Stimulated activated CD4-positive, alpha-beta T cell treated with anti-CD3 and anti-CD28 coated beads, Interleukin-4, amount 100 ng/mL, for 48 hours (primary cell): Measurements from ENCODE around the gene CXCL12.

Source experiments
- DNase-seq, 2 donors: peaks; one replicate each; pipeline ENCODE4 v3.0.0-alpha.2; 2020; ENCODE audit warnings: low read depth in 2 of 2

The CXCL12 gene

GRCh38 chr10:44385026-44385695 lies at the start of gene CXCL12:
Gene CXCL12, minus strand, starts transcription at chr10:44385097. Its CDS starts 92 bp downstream, at chr10:44385005.
- DNase-seq = no peak

GRCh38 chr10:44427479-44427878 lies 42.6 kb upstream of the CXCL12 start:
- no peak for DNase-seq

DNA sequence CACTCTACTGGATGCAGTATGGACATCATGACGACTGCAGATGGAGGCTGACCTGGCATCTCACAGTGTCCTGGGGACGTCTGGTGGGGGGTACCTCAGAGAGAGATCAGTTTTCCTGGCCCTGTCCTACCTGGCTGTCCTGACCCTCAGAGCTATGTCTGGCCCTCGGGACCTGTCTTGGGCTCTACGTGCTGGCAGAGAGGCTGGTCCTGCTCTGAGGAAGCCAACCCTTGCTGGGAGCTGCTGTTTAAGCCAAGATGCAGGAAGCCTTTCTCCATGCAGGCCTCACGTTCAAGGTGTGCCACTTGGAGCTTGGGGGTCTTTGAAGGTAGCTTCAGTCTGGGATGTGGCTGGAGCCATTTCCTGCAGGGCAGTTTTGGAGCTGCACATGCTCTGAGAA lies 42.1 kb upstream of the CXCL12 start:
- DNase-seq = no peak

GRCh38 chr10:44426247-44427034 lies 41.5 kb upstream of the CXCL12 start:
- no peak for DNase-seq

- DNase-seq = no peak
Measured at GRCh38 chr10:44425466-44425865, 40.6 kb upstream of the CXCL12 start.

GRCh38 chr10:44424957-44425356 lies 40.1 kb upstream of the CXCL12 start:
- no peak for DNase-seq

DNA sequence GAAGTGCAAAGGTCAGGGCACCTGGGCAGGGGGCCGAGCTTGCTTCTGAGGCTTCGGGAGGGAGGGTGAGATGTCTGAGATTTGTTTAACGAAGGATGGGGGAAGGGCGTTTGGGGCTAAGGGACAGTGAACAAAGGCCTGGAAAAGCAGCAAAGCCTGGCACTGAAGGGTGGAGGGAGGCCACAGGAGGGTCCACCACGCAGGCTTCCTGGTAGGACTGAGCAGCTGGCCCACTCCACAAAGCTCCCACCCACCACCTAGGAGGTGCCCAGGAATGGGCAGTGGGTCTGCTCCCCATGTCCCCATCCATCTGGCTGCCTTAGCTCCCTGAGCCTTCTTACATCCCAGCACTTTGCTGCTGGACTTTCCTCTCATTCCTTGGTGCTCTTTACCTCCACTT lies 39.4 kb upstream of the CXCL12 start:
- DNase-seq = no peak

GRCh38 chr10:44422570-44423101 lies 37.7 kb upstream of the CXCL12 start:
- no peak for DNase-seq

DNA sequence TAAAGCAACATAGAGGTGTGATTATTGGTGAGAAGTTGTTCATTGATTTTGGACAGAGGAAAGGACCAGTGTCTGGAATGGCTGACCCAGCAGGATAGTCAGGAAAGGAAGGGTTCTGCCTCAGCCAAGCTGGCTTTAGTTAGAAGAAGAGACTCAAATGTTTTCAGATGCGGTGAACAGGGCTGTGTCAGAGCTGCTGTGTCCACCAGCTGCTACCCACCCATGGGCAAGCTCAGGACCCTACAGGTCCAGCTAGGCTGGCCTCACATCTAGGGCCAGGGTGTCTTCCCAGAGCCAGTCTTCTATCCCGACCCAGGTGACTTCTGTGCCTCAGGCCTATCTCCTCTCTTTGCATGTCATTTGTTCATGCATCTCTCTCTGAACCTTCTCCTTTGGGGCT lies 37.3 kb upstream of the CXCL12 start:
- no peak for DNase-seq

- no peak for DNase-seq
Measured at GRCh38 chr10:44419790-44420549, 35.1 kb upstream of the CXCL12 start.

DNA sequence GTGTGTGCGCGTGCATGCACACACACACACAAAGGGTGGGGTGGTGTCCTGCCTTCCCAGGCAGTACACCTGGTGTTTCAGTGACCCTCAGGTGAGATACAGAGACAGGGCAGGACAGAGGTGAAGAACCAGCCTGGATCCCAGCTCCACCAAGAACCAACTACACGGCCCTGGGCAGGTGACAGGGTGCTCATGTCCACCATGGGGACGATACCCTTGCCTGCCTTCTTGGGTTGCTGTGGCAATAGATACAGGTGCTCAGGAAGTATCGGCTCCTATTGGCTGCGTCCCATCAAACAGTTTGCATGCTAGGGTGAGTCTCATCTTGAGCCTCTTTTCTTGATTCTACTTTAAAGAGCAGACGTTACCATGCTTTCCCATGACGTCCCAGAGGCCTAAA lies 33.7 kb upstream of the CXCL12 start:
- DNase-seq = no peak

GRCh38 chr10:44417761-44418160 lies 32.9 kb upstream of the CXCL12 start:
- no peak for DNase-seq

DNA sequence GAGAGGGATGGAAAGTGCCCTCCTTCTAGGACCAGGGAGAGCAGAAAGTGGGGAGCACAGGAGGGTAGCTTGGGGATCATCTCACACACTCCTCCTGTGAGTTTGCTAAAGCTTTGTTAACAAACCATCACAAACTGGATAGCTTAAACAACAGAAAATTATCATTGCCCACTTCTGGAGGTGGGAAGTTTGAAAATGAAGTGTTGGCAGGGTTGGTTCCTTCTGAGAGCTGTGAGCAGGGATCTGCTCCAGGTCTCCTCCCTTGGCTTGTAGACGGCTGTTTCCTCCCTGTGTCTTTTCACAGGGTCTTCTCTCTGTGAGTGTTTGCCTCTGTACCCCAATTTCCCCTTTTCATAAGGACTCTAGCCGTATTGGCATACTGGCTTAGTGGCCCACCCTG lies 32.0 kb upstream of the CXCL12 start:
- DNase-seq = no peak

GRCh38 chr10:44416021-44416771 lies 31.3 kb upstream of the CXCL12 start:
- DNase-seq = no peak

- no peak for DNase-seq
Measured at GRCh38 chr10:44415121-44415520, 30.2 kb upstream of the CXCL12 start.

DNA sequence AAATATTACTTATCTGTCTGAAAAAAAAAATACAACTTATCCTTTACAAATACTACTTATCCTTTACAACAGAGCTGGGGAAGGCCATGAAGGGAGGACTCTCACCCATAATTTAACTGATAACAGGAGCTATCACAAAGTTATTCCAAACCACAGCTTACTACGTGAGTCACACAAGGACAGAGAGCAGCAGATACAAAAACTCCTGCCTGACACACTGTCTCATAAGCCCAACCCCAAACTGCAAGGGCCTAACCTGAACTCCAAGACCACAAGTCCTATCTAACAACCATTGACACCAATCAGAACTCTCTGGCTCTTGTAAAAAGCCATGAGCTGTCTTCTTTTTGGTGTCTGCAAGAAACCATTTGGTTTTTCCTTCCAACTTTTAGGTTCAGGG lies 28.5 kb upstream of the CXCL12 start:
- no peak for DNase-seq

GRCh38 chr10:44411251-44411650 lies 26.4 kb upstream of the CXCL12 start:
- DNase-seq = no peak

DNA sequence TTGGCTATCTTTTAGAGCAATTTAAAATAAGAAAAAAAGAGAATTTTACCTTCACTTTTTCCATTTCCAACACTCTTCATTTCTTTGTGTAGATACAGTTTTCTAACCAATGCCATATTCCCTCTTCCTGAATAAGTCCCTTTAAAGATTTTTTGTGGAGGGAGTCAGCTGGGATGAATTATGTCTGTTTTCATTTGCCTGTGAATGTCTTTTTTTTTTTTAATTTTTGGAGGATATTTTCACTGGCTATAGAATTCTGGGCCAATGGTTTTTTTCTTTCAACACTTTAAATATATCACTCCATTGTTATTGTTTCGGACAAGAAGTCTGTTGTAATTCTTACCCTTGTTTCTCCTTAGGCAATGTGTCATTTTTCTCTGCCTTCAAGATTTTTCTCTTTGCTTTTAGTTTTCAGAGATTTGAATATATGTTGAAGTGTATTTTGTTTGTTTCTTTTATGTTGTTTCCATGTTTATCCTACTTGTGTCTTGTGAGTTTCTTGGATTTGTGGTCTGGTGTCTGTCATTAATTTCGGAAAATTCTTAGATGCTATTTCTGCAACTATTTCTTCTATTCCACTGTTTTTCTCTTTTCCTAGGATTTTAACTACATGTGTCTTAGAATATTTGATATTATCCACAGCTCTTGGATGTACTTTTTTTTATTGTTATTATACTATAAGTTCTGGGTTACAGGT lies 20.0 kb upstream of the CXCL12 start:
- DNase-seq = no peak

DNA sequence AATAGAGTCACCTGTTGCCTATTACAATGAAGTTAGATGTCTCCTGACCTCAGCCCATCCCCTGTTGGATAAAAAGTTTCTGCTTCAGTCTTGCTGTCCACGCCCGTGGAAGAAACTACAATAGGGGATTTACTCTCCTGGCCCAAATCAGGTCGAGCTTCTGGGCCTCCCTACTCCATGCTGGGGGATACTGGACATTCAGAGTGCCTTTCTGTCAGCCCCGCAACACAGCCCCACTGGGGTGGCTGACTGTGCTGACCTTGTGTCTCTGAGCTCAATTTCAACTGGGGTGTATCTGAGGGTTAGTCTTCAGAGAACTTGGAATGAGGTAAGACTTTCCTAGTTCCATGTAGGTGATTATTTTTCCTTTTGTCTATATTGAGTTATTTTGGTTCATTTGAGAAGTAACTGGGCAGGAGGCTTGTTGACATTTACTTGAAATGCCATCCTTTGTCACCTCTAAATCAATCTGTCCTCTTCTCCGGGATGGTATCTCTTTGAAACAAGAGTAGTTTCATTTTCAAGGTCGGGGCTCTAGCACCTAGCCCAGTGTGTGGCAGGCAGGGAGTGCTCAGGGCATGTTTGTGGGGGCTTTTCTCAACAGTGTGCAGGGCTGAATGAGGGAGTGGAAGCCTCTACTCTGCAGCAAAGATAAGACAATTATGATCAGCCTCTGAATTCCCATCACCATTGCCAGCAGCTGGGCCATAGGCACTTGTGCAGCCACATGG lies 17.7 kb upstream of the CXCL12 start:
- DNase-seq = no peak

DNA sequence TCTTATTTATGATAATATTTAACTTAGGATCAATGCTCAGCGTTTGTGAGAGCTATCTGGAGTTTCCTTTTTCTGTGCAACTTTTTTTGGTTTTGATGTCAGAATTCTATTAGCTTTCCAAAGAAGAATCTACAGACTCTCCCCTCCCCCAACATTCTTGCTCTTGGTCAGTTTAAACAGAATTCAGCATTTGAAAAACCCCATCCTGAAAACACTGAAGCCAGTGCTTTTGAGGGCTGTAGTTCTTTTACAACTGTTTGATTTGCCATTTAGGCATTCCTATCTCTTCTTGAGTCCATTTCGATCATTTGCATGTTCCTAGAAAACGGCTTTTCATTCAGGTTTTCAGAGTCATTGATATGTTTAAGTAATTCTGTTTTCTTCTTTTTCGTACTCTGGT lies 15.6 kb upstream of the CXCL12 start:
- DNase-seq = no peak
